ENCODE results near the gene ENTHD1.

- TF ChIP-seq CTCF (IDR thresholded peaks at IDR 0.05) (no peak), POLR2A (IDR thresholded peaks at IDR 0.05) (no peak)
These were observed 171.1 kb downstream of the ENTHD1 start for GRCh38 chr22:39722501-39722900.

Data from Peyer's patch (tissue), 4 donors.